GM18511 (cell line): ENCODE measurements around the gene ITGAX.
"Not testable (repeated sequence)": the region's sequence is repeated elsewhere in the genome, so short reads cannot be mapped to it uniquely, and the experiment has no call there.

Experiments used
- ATAC-seq: cut with Tn5 transposase; IDR thresholded peaks from one replicate; pipeline ENCODE4 v1.9.1; 2021; ENCODE audit warnings: mild to moderate bottlenecking, moderate library complexity; ENCODE audit not compliant: unreplicated experiment

ITGAX gene

GRCh38 chr16:31354394-31355291 lies at the start of gene ITGAX:
Gene ITGAX, plus strand, starts transcription at chr16:31355176. Its CDS starts 79 bp downstream, at chr16:31355255.
- peak; percentile 70 for ATAC-seq

- no peak for ATAC-seq
Observed at GRCh38 chr16:31305219-31305618, 49.8 kb upstream of the ITGAX start.

GRCh38 chr16:31308381-31308780 lies 46.6 kb upstream of the ITGAX start:
- ATAC-seq, result not testable (repeated sequence)

- ATAC-seq, result no peak
Observed at GRCh38 chr16:31322500-31322899, 32.5 kb upstream of the ITGAX start.

GRCh38 chr16:31323959-31324629 lies 30.9 kb upstream of the ITGAX start:
- ATAC-seq, result no peak

- no peak for ATAC-seq
Observed at GRCh38 chr16:31325171-31325570, 29.8 kb upstream of the ITGAX start.

GRCh38 chr16:31327646-31328225 lies 27.2 kb upstream of the ITGAX start:
- no peak for ATAC-seq

- ATAC-seq, result no peak
Observed at GRCh38 chr16:31328322-31329052, 26.5 kb upstream of the ITGAX start.

- ATAC-seq, result no peak
Observed at GRCh38 chr16:31329671-31330552, 25.1 kb upstream of the ITGAX start.

- no peak for ATAC-seq
Observed at GRCh38 chr16:31330553-31330890, 24.5 kb upstream of the ITGAX start.

- no peak for ATAC-seq
Observed at GRCh38 chr16:31331141-31331764, 23.7 kb upstream of the ITGAX start.

- ATAC-seq, result no peak
Observed at GRCh38 chr16:31331807-31332301, 23.1 kb upstream of the ITGAX start.

- no peak for ATAC-seq
Observed at GRCh38 chr16:31332544-31332943, 22.4 kb upstream of the ITGAX start.

- peak; percentile 85 for ATAC-seq
Observed at GRCh38 chr16:31333686-31334649, 21.0 kb upstream of the ITGAX start.

GRCh38 chr16:31334934-31335333 lies 20.0 kb upstream of the ITGAX start:
- ATAC-seq, result no peak

GRCh38 chr16:31335431-31335830 lies 19.5 kb upstream of the ITGAX start:
- ATAC-seq, result no peak

GRCh38 chr16:31338166-31338685 lies 16.8 kb upstream of the ITGAX start:
- ATAC-seq, result not testable (repeated sequence)

GRCh38 chr16:31344712-31345111 lies 10.3 kb upstream of the ITGAX start:
- ATAC-seq, result peak; percentile 96
